ENCODE measurements around the gene PHLDA2.

PHLDA2 gene

GRCh38 chr11:2934021-2934550 lies 4.9 kb upstream of the PHLDA2 start:
- TF ChIP-seq CTCF (IDR thresholded peaks at IDR 0.05; ENCODE audit: low read depth, low read length), result no peak
- no peak overlapping the region for H3K4me3 ChIP-seq (replicated peaks in 1 of 2; ENCODE audit: low read depth in 2 of 2, low read length in 2 of 2)
- no peak for DNase-seq (ENCODE audit: low read depth in 2 of 2)

GRCh38 chr11:2933375-2934020 lies 4.3 kb upstream of the PHLDA2 start:
- DNase-seq (ENCODE audit: low read depth in 2 of 2), result peak; percentile 85 to 88
- TF ChIP-seq CTCF (IDR thresholded peaks at IDR 0.05; ENCODE audit: low read depth, low read length), result no peak
- H3K4me3 ChIP-seq (replicated peaks in 1 of 2; ENCODE audit: low read depth in 2 of 2, low read length in 2 of 2), result no peak overlapping the region

- no peak overlapping the region for H3K4me3 ChIP-seq (replicated peaks in 1 of 2; ENCODE audit: low read depth in 2 of 2, low read length in 2 of 2)
- peak in 1 of 2 donors; percentile 64 for DNase-seq (ENCODE audit: low read depth in 2 of 2)
- TF ChIP-seq CTCF (IDR thresholded peaks at IDR 0.05; ENCODE audit: low read depth, low read length), result no peak
These were observed 3.6 kb upstream of the PHLDA2 start for GRCh38 chr11:2932850-2933251.

GRCh38 chr11:2931771-2932738 lies 2.8 kb upstream of the PHLDA2 start:
- no peak for TF ChIP-seq CTCF (IDR thresholded peaks at IDR 0.05; ENCODE audit: low read depth, low read length)
- DNase-seq (ENCODE audit: low read depth in 2 of 2), result no peak
- H3K4me3 ChIP-seq (replicated peaks in 1 of 2; ENCODE audit: low read depth in 2 of 2, low read length in 2 of 2), result no peak overlapping the region

GRCh38 chr11:2931420-2931746 lies 2.2 kb upstream of the PHLDA2 start:
- no peak for DNase-seq (ENCODE audit: low read depth in 2 of 2)
- H3K4me3 ChIP-seq (replicated peaks in 1 of 2; ENCODE audit: low read depth in 2 of 2, low read length in 2 of 2), result no peak overlapping the region
- no peak for TF ChIP-seq CTCF (IDR thresholded peaks at IDR 0.05; ENCODE audit: low read depth, low read length)

- H3K4me3 ChIP-seq (replicated peaks in 1 of 2; ENCODE audit: low read depth in 2 of 2, low read length in 2 of 2), result peak overlapping the region; percentile 48 to 77
- peak; percentile 51 to 53 for DNase-seq (ENCODE audit: low read depth in 2 of 2)
- TF ChIP-seq CTCF (IDR thresholded peaks at IDR 0.05; ENCODE audit: low read depth, low read length), result peak; percentile 49
These were observed 1.6 kb upstream of the PHLDA2 start for GRCh38 chr11:2930704-2931419.

All from cardiac fibroblast (primary cell).